ENCODE measurements around the gene IL22RA2.
A peak's percentile ranks its signal among the peaks of the same experiment; 100 is the strongest.

The IL22RA2 gene

GRCh38 chr6:137165375-137166246 is 7.8 kb downstream of the IL22RA2 start:
- DNase-seq = peak; percentile 16

GRCh38 chr6:137163732-137164318 is 9.6 kb downstream of the IL22RA2 start:
- DNase-seq = no peak

DNA sequence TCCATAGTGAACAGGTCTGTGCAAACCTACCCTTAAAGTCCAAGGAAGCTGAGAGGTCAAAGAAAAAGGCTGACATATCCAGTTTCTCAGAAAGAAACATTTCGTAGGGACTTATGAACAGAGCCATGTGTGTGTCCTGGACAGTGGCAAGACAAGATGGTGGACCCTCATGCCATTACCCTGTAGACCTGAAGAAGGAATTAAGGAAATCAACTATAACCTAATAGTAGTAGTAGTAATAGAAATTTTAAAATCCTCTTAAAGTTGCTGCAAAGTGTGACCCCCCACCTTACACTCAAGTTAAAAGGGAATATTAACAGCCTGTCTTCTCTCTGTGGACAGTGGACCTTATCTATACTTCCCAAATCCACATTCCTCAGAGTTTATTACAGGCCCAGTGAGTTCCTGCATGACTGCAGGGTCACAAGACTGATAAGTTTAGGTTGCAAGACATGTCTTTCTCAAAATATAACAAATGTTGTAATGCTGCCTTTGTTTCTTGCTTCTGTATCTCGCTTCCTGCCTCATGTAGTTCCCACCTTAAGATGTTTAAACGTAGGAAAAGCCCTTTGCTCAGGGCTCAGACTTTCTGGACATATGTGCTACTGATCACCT is 10.6 kb downstream of the IL22RA2 start:
- no peak for DNase-seq

DNA sequence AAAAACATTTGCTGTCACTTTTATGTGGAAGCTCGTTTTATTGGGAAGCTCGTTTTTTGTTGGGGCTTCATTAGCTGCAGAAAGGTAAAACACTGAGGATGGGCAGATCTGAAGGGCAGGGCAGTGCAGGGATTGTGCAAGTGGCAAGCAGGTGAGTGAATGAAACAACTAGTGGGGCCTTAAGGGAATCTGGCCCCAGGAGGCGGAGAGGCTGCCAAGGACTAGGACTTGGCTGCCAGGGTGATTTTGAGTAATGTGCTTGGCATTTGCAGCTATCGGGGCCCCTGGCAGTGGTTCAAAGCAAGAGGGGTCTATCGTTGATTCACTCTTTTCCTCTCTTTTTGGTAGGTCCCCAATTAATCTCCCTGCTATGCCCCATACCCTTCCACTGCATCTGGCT is 11.5 kb downstream of the IL22RA2 start:
- DNase-seq = no peak

- DNase-seq = no peak
Measured at GRCh38 chr6:137160763-137161162, 12.7 kb downstream of the IL22RA2 start.

DNA sequence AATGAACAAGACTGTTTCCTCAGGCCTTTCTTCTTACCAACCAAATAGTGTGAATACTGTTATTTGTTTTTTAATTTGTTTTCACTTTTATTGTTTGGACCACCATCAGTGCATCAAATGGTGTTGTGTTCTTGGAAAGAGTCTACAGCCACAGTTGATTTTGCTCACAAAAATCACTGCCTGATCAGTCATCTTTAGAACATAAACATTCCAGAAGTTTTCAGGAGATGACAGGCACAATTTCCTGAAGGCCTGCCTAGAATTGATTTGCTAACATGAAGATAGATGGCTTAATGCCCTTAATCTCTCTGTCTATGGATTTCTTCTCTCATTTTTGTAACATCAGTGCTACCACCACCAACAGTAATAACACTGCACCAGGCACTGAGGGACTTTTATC is 13.5 kb downstream of the IL22RA2 start:
- DNase-seq = no peak

DNA sequence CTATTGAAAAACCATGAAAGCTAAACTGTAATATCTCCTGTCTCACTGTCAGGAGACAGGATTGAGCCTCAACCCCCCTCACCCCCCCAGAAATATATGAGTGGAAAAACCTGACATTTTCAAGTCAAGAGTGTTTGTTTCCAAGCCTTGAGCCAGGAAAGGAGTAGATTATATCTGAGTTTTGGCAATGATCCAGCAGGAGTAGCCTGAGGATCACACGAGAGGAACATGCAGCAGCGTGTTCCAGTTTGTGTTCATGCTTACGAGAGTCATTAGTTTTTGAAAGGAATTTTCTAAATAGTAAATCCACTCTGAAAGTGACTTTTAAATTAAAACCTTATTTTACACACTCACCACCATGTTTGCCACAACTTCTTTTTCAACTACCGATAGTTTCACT is 15.8 kb downstream of the IL22RA2 start:
- DNase-seq = no peak

- DNase-seq = no peak
Measured at GRCh38 chr6:137156650-137157049, 16.8 kb downstream of the IL22RA2 start.

GRCh38 chr6:137155830-137156229 is 17.6 kb downstream of the IL22RA2 start:
- peak; percentile 20 for DNase-seq

DNA sequence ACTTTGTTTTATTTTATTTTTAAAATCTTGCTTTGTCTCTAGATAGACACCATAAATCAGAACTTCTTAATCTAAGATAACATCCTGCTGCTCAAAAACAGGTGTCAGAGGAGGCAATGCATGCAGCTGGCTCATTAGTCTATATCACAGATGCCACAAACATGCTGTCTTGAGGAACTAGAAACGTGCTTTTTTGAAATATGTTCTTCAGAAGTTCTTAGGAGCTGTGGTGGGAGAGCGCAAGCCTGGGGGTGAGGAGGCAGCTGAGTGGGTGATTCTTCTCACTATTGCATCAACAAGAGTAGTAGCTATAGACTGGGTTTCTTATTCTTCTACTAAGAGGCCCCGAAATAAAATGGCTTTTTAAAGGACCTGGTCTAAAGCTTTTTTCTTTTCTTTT is 23.4 kb downstream of the IL22RA2 start:
- no peak for DNase-seq

- no peak for DNase-seq
Measured at GRCh38 chr6:137149035-137149393, 24.4 kb downstream of the IL22RA2 start.

- DNase-seq = peak; percentile 33
Measured at GRCh38 chr6:137148306-137149034, 25.0 kb downstream of the IL22RA2 start.

- no peak for DNase-seq
Measured at GRCh38 chr6:137147195-137147594, 26.2 kb downstream of the IL22RA2 start.

- no peak for DNase-seq
Measured at GRCh38 chr6:137146206-137146605, 27.2 kb downstream of the IL22RA2 start.

DNA sequence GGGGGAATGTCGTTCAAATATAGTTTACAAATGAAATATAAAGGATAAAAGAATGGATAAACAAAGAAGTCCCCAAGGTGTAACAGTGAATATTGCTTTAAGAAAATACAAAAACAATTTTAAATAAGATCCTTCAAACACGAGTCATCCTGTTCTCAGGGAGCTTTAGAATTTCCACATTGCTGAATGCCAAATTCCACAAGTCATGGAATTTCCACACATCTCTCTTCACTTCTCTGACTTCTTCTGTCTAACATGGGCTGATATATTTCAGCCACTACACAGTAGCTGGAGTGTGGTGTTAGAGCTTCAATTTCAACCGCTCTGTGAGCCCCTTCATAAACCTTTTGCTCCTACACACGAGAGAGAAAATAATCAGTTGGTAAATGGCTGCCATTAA is 28.0 kb downstream of the IL22RA2 start:
- DNase-seq = no peak

- DNase-seq = no peak
Measured at GRCh38 chr6:137136065-137136464, 37.4 kb downstream of the IL22RA2 start.

DNA sequence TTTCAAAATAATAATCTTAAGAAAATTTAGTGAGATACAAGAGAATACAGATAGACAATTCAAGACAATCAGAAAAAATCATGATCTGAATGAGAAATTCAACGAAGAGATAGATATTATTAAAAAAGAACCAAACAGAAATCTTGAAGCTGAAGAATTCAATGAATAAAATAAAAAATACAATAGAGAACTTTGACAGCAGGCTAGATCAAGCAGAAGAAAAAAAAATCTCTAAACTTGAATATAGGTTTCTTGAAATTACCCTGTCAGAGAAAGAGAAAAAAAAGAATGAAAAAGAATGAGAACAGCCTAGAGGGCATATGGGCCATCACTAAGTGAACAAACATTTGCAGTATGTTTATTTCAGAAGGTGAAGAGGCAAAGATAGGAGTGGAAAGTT is 39.0 kb downstream of the IL22RA2 start:
- no peak for DNase-seq

DNA sequence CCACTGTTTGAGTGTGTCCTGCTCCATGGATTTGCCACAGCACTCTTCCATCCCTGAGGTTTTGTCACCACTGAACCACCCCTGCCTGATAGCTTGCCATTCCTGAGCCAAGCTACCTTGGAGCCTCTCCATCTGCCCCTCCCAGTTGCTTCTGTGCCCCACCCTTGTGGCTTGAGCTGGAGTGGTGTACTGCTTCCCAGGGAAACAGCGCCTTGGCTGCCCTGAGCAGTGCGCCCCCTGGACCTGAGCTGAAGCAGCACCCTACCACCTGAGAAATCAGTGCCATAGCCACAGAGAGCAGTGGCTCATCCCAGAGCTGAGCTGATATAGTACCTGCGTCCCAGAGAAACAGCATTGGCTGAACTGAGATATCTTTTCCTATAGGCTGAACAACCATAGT is 40.3 kb downstream of the IL22RA2 start:
- DNase-seq = no peak

GRCh38 chr6:137126875-137127485 is 46.5 kb downstream of the IL22RA2 start:
- no peak for DNase-seq

GRCh38 chr6:137123078-137123477 is 50.4 kb downstream of the IL22RA2 start:
- no peak for DNase-seq

GRCh38 chr6:137122612-137123011 is 50.8 kb downstream of the IL22RA2 start:
- no peak for DNase-seq

DNA sequence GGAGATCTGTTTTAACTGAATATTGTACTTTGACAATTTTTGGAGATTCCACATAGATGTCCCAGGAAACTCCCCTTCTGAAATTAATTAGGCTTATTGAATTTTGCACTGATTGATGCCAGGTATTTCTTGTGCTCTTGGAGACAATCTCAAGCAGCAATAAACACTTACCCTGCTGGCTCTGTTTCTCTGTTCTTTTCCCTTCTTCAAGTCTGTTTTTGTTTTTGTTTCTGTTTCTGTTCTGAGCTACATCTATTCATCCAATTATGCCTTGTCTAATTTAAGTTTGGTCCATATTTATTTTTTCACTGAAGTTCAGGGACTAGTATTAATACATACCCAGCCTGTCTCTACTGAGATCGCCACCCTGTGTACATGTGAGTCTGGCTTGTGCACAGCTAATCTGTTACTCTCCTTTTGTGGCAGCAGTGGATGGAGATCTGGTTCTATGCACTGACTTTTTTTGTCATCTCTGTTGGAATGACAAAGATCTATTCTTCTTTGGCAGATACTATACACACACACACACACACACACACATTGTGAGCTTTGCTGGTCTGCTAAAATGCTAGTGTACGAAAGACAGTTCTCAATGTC is 51.9 kb downstream of the IL22RA2 start:
- DNase-seq = no peak

DNA sequence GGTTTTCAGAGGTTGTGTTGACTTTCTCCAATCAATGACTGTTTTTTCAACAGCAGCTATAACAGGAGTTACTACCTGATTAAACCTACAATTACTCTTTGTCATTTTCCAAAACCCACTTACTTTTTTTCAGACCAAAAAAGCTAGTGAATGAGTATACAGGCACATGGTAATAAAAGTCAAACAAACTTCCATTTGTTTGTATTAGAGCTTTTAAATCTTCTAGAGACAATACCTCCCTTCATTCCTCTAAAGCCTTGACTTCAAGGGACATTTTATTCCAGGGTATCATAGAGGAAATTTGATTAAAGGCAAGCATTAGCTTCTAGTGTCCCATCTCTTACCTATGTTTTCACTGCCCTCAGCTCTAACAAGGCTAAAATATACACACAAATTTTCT is 52.7 kb downstream of the IL22RA2 start:
- no peak for DNase-seq

Data from CD4-positive, alpha-beta T cell treated with Interferon gamma for 1 hour (primary cell).